ENCODE results near the gene KIF19.

KIF19 gene

GRCh38 chr17:74305865-74306654, 20.0 kb upstream of the KIF19 start:
- no peak for DNase-seq

GRCh38 chr17:74307984-74308773, 17.8 kb upstream of the KIF19 start:
- DNase-seq: no peak

GRCh38 chr17:74309902-74310301, 16.1 kb upstream of the KIF19 start:
- DNase-seq: no peak

- DNase-seq: no peak
These were observed 11.1 kb upstream of the KIF19 start for GRCh38 chr17:74314877-74315276.

- DNase-seq: no peak
These were observed 9.8 kb upstream of the KIF19 start for GRCh38 chr17:74316220-74316619.

GRCh38 chr17:74317071-74317470, 9.0 kb upstream of the KIF19 start:
- no peak for DNase-seq

GRCh38 chr17:74318391-74318790, 7.6 kb upstream of the KIF19 start:
- no peak for DNase-seq

- DNase-seq: no peak
These were observed 1.5 kb upstream of the KIF19 start for GRCh38 chr17:74324521-74324920.

- no peak for DNase-seq
These were observed 667 bp upstream of the KIF19 start for GRCh38 chr17:74325376-74325742.

- DNase-seq: no peak
These were observed 480 bp downstream of the KIF19 start for GRCh38 chr17:74326506-74326905.

- no peak for DNase-seq
These were observed 2.5 kb downstream of the KIF19 start for GRCh38 chr17:74328487-74328886.

GRCh38 chr17:74329378-74329777, 3.4 kb downstream of the KIF19 start:
- no peak for DNase-seq

- DNase-seq: no peak
These were observed 4.4 kb downstream of the KIF19 start for GRCh38 chr17:74330446-74330845.

GRCh38 chr17:74332017-74332650, 6.1 kb downstream of the KIF19 start:
- DNase-seq: no peak

- no peak for DNase-seq
These were observed 6.8 kb downstream of the KIF19 start for GRCh38 chr17:74332763-74333283.

- no peak for DNase-seq
These were observed 8.5 kb downstream of the KIF19 start for GRCh38 chr17:74334393-74335039.

- DNase-seq: no peak
These were observed 9.6 kb downstream of the KIF19 start for GRCh38 chr17:74335529-74336062.

GRCh38 chr17:74336307-74336706, 10.3 kb downstream of the KIF19 start:
- DNase-seq: no peak

GRCh38 chr17:74337834-74338500, 11.9 kb downstream of the KIF19 start:
- DNase-seq: no peak

- no peak for DNase-seq
These were observed 13.6 kb downstream of the KIF19 start for GRCh38 chr17:74339537-74340195.

GRCh38 chr17:74340470-74341023, 14.5 kb downstream of the KIF19 start:
- no peak for DNase-seq
